Ishikawa (cell line): Measurements from ENCODE around the gene MPST.

ENCODE experiments used
- CEBPB ChIP-seq: IDR thresholded peaks from 2 replicates; pipeline ENCODE4 v1.6.1; 2012
- EGR1 ChIP-seq: IDR thresholded peaks from 2 replicates; pipeline ENCODE4 v1.6.1; 2012
- EP300 ChIP-seq: IDR thresholded peaks from 2 replicates; pipeline ENCODE4 v1.6.1; 2012; ENCODE audit warnings: borderline replicate concordance
- FOXM1 ChIP-seq: IDR thresholded peaks from 2 replicates; pipeline ENCODE4 v1.6.1; 2012; ENCODE audit warnings: low read depth, borderline replicate concordance
- MAX ChIP-seq: IDR thresholded peaks from 2 replicates; pipeline ENCODE4 v1.6.1; 2012
- REST ChIP-seq: IDR thresholded peaks from 2 replicates; pipeline ENCODE4 v1.6.1; 2012; ENCODE audit warnings: low read depth, mild to moderate bottlenecking
- YY1 ChIP-seq: IDR thresholded peaks from 2 replicates; pipeline ENCODE4 v1.6.1; 2012; ENCODE audit warnings: low read depth
- ZBTB7A ChIP-seq: IDR thresholded peaks from 2 replicates; pipeline ENCODE4 v1.6.1; 2012; ENCODE audit warnings: low read depth

GRCh38 chr22:37014835-37015586, 4.5 kb upstream of the MPST start:
- TF ChIP-seq CEBPB (no peak), EGR1 (no peak), MAX (no peak), EP300 (no peak), YY1 (no peak), REST (no peak), ZBTB7A (no peak), FOXM1 (no peak)
